Activated T-helper 1 cell treated with anti-CD3 and anti-CD28 coated beads, Interleukin-12 subunit alpha, Interleukin-12 subunit beta, Interleukin-2, Interleukin-4 antibody, amounts not matched to agents 30 ng/mL and 10 ng/mL and 1 ng/mL, durations not matched to agents 14 hours and 24 hours and 36 hours (primary cell): ENCODE measurements around the gene DSG4. TPM values are rescaled to one million over a fixed set of nuclear protein-coding genes. Genes with fewer than 3 reads are reported as not detected.

Experiments
- DNase-seq: peaks from one replicate; pipeline ENCODE4 v3.0.0; 2021; ENCODE audit warnings: low spot score
- H3K27ac Mint-ChIP-seq: one replicate; pipeline ENCODE4 v1.8.0; 2021; ENCODE audit warnings: mild to moderate bottlenecking, mixed read lengths
- H3K27me3 Mint-ChIP-seq: one replicate; pipeline ENCODE4 v1.8.0; 2022; ENCODE audit warnings: mild to moderate bottlenecking, moderate library complexity, mixed read lengths; ENCODE audit not compliant: insufficient read depth
- H3K36me3 Mint-ChIP-seq: one replicate; pipeline ENCODE4 v1.8.0; 2021; ENCODE audit warnings: low read depth, mixed read lengths
- H3K4me1 Mint-ChIP-seq: one replicate; pipeline ENCODE4 v1.8.0; 2021; ENCODE audit warnings: low read depth, mixed read lengths
- H3K4me3 Mint-ChIP-seq: one replicate; pipeline ENCODE4 v1.8.0; 2021; ENCODE audit warnings: mild to moderate bottlenecking, moderate library complexity, mixed read lengths
- H3K9me3 Mint-ChIP-seq: one replicate; pipeline ENCODE4 v1.8.0; 2021; ENCODE audit warnings: mixed read lengths
- intact Hi-C: fragments of 100-400 bp; cut with micrococcal nuclease; formaldehyde crosslinking; loops from one replicate; pipeline ENCODE4 v1.15.1; 2024
- total RNA-seq: library from RNA; stranded (reverse); gene quantifications from 2 replicates; pipeline ENCODE4 v1.2.3, GENCODE V29; 2022

DSG4 gene
- total RNA-seq, 1 donor from 2014 or later, result not detected

DNA sequence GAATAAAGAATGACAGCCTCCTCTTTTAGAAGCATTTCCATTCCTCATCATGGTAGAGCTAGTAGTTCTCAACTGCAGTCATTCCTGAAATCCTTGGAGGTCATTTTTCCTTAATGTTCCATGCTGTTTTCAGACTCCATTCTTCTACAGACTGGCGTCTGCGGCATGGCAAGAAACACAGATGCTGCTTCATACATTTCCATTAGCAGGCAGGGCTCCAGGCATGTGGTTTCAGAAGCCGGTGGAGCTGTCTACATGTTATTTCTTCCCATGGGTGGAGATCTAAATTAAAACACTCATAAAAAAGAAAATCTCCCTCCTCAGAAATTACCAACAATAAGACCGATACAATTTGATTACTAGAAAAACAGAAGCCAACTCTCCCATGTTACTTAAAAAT lies 64.9 kb downstream of the DSG4 start:
- no peaks in the 10 kb centered on the region for H3K27me3 Mint-ChIP-seq
- intact Hi-C loops, result no loop called here
- H3K27ac Mint-ChIP-seq, result no peak overlapping the region
- H3K36me3 Mint-ChIP-seq, result no peaks in the 10 kb centered on the region
- no peaks in the 10 kb centered on the region for H3K4me1 Mint-ChIP-seq
- no peaks in the 10 kb centered on the region for H3K9me3 Mint-ChIP-seq
- no peak for DNase-seq
- H3K4me3 Mint-ChIP-seq, result no peak overlapping the region

DNA sequence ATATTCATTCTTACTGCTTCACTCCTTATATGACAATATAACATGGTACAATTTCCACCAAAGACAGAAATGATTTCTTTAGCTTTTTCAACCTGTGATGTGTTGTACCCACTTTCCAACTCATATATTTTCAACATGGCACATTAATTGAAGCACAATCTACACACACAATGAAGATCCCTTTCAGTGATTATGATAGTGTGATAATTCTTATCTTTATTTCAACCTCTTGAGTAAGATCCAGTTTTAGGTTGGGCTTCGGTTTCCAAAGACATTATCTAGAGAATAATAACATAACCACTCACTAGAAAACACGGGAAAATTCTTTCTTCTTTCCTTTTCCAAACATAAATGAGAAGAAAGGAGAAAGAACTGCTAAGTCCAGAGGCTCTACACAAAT lies 67.6 kb downstream of the DSG4 start:
- intact Hi-C loops, result no loop called here
- H3K27ac Mint-ChIP-seq, result no peak overlapping the region

DNA sequence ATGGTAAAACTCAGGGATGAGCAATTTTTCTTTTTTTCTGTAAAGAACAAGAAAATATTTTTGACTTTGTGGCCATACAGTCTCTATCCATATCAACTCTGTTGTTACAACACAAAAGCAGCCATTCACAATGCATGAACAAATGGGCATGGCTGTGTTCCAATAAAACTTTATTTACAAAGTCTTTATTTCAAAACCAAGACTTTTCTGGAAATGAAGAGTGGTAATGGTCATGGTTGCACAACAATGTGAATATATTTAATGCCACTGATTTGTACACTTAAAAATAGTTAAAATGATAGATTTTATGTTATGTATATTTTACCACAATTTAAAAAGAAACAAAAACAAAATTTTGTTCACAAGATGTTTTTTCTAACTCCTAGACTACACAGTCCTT lies 69.3 kb downstream of the DSG4 start:
- Mint-ChIP-seq H3K27me3 (no peaks in the 10 kb centered on the region), H3K4me1 (no peaks in the 10 kb centered on the region), H3K36me3 (no peaks in the 10 kb centered on the region), H3K4me3 (no peak overlapping the region), H3K27ac (no peak overlapping the region), H3K9me3 (no peaks in the 10 kb centered on the region)
- intact Hi-C loops, result no loop called here
- DNase-seq, result no peak

More for the DNA sequence above, 67.6 kb downstream of the DSG4 start:
- H3K27me3 Mint-ChIP-seq, result no peaks in the 10 kb centered on the region
- no peak overlapping the region for H3K4me3 Mint-ChIP-seq
- H3K36me3 Mint-ChIP-seq, result no peaks in the 10 kb centered on the region
- no peaks in the 10 kb centered on the region for H3K4me1 Mint-ChIP-seq
- H3K9me3 Mint-ChIP-seq, result no peaks in the 10 kb centered on the region
- no peak for DNase-seq

DNA sequence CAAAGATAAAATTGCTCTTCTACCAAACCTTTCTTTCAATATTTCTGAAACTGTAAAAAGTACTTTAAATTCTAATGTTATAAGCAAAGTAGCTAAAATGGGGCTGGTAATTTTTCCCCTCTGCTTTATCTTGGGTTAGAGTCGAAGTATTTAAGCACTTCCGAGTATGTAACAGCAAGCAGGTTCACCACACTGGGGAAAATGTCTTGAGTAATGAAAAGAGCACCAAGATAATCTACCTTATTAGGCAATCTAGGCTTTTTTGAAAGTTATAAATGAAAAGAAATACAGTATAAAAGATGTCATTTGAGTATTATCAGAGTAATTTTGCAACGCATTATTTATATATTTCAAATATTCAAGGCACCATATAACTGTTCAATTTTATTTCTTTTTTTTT lies 70.3 kb downstream of the DSG4 start:
- no peak for DNase-seq
- intact Hi-C loops, result no loop called here
- Mint-ChIP-seq H3K36me3 (no peaks in the 10 kb centered on the region), H3K27me3 (no peaks in the 10 kb centered on the region), H3K27ac (no peak overlapping the region), H3K9me3 (no peaks in the 10 kb centered on the region), H3K4me3 (no peak overlapping the region), H3K4me1 (no peaks in the 10 kb centered on the region)

DNA sequence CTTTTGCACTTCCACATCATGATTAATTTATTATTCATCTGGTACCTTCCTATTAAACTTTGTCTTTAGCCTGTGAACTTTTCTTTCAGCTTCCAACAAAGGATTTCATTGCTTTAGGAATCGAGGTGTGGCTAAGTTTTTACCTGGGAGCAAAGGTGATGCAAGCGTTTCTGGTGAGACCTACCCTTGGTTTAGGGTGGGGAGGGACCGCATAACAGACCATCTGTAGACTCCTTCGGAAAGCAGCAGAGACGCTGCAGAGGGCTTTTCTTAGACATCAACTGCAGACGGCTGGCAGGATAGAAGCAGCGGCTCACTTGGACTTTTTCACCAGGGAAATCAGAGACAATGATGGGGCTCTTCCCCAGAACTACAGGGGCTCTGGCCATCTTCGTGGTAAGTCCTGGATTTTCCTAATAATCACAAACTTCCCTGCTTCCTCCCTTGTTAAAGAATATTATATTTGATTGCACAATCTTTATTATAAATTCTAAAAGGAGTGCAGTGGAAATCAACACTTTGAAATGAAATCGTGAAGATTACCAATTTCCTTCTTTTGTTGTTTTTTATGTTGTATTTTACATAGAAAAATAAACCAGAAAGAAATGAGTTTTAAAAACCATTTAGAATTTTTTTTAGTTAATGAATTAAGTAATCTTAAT lies 71.1 kb downstream of the DSG4 start, which contains the start of gene DSG3:
Gene DSG3 (plus strand): TSS at position 212 of the 662 bp plus-strand sequence. CDS start 137 bp downstream, at position 349.
- Mint-ChIP-seq H3K9me3 (no peaks in the 10 kb centered on the region), H3K4me3 (no peak within 1 kb of the TSS), H3K27ac (no peak within 1 kb of the TSS), H3K4me1 (no peaks in the 10 kb centered on the region), H3K27me3 (no peaks in the 10 kb centered on the region), H3K36me3 (no peaks in the 10 kb centered on the region)
- intact Hi-C loops, result no loop called here
- no peak for DNase-seq

DNA sequence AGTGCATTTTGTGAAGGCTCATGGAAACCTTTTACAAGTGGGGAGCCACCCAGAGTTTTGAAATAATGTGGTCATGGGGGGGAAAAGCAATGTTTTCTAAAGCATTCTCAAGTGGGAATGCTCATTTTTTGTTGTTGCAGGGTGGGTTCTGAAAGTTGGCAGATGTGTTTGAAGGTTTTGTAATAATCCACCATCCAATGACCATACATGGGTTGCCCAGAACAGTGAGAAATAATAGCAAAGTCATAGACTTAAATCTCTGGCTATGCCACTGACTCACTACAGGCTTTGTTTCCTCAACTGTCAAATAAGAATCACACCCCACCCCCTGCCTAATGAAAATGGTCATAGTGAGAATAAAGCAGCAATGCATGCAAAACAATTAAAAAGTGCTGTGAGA lies 73.8 kb downstream of the DSG4 start:
- H3K4me3 Mint-ChIP-seq, result no peak overlapping the region
- H3K36me3 Mint-ChIP-seq, result no peaks in the 10 kb centered on the region
- H3K9me3 Mint-ChIP-seq, result no peaks in the 10 kb centered on the region
- DNase-seq, result no peak
- no peaks in the 10 kb centered on the region for H3K4me1 Mint-ChIP-seq
- intact Hi-C loops, result no loop called here
- H3K27ac Mint-ChIP-seq, result no peak overlapping the region
- no peaks in the 10 kb centered on the region for H3K27me3 Mint-ChIP-seq

DNA sequence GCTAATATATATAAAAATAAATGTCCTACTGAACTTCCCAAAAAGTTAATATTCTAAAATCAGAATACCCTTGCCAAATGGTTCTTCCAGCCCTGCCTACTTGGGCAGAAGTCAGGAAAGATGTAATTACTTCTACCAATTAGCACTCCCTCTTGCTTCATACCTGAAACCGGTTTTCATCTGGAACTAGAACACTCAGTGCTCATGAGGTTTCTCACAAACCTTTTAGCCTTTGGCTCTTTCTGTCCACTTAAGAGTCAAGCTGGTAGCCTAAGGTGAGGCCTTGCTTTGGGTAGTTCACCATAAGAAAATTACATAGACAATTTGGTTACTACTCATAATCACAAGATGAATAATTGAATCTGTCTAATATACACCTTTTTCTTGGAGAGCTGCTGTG lies 75.0 kb downstream of the DSG4 start:
- Mint-ChIP-seq H3K9me3 (no peaks in the 10 kb centered on the region), H3K36me3 (no peaks in the 10 kb centered on the region), H3K4me1 (no peaks in the 10 kb centered on the region), H3K27me3 (no peaks in the 10 kb centered on the region), H3K27ac (no peak overlapping the region), H3K4me3 (no peak overlapping the region)
- intact Hi-C loops, result no loop called here
- no peak for DNase-seq

DNA sequence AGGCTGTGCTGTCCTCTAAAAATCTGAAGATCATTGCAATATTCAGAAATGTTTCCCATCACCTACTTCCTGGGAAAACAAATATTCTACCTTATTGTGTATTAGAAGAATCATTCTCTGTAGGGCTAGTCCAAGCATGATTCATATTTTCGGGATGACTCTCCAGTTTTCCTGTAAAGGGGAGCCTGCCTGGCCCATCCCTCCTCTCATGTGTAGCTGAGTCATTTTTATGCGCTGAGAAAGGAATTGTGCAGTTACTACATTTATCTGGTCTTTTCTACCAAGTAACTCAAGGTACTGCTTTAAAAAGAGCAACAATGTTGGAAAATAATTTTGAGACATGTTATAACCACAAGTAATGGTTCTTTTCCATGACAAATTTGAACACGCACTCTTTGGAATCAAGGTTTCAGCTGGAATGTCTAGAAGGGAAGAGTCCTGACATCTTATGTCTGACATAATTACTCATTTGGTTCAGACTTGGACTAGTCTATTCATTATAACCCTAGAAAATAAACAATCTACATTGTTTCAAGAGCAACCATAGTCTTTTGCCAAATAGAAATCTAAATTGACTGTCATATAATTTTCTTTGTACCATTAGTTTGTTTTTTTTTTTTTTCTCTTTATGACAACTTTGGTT lies 77.6 kb downstream of the DSG4 start:
- no peak overlapping the region for H3K4me3 Mint-ChIP-seq
- no peak for DNase-seq
- H3K27me3 Mint-ChIP-seq, result no peaks in the 10 kb centered on the region
- intact Hi-C loops, result no loop called here
- H3K4me1 Mint-ChIP-seq, result no peaks in the 10 kb centered on the region
- no peak overlapping the region for H3K27ac Mint-ChIP-seq
- H3K36me3 Mint-ChIP-seq, result no peaks in the 10 kb centered on the region
- no peaks in the 10 kb centered on the region for H3K9me3 Mint-ChIP-seq

Other genes starting within 250 kb of the DSG4 start
- gene DSC1, start 213.9 kb upstream of the DSG4 start, total RNA-seq, result not detected in 2 replicates
- not detected in 2 replicates for gene DSG1, start 58.6 kb upstream of the DSG4 start, total RNA-seq
- not detected in 2 replicates for gene DSG3, start 71.0 kb downstream of the DSG4 start, total RNA-seq
- 0.18 and 0.42 TPM in 2 replicates for gene DSG2, start 121.4 kb downstream of the DSG4 start, total RNA-seq
- not detected in 2 replicates for gene TTR, start 215.1 kb downstream of the DSG4 start, total RNA-seq